Measurements from ENCODE around the gene OR10J5.
"Not testable (repeated sequence)": the region's sequence is repeated elsewhere in the genome, so short reads cannot be mapped to it uniquely, and the experiment has no call there.

OR10J5 gene, protein sequence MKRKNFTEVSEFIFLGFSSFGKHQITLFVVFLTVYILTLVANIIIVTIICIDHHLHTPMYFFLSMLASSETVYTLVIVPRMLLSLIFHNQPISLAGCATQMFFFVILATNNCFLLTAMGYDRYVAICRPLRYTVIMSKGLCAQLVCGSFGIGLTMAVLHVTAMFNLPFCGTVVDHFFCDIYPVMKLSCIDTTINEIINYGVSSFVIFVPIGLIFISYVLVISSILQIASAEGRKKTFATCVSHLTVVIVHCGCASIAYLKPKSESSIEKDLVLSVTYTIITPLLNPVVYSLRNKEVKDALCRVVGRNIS

DNA sequence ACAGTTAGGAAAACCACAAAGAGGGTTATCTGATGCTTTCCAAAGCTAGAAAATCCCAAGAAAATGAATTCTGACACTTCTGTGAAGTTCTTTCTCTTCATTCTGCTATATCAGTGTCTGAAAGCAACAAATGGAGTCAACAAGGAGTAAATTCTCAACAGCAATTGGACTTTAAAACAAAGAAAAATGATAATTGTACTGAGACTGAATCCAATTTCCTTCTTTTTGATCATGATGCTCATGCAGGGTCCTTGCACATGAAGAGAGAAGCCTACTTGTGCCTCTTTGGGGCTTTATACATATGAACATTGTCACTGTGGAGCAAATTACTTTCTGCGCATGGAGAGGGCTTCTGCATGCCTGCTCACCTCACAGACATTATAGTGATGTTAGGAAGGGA is at the start of gene OR10J5:
Gene OR10J5 (minus strand): TSS at position 101 of the 400 bp plus-strand sequence. CDS start 0 bp downstream, at position 101.
- no peak for DNase-seq (ENCODE audit: low read depth)

DNA sequence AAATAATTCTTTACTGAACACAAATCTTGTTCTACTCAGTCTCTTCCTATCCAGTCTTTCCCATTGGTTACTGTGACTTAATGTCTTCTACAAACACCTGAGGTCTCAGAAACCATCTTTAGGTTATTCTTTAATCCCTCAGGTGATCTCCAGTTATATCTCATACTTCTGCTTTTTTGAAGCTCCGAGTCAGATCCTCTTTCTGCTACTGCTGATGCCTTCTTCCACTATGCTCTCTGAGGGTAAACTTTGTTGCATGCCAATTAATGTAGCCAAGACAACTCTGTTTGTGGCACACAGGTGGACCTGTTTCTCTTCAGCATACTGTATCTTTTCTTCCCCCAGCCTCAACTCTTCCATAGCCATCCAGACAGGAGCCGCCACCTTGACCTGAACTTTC is 48.7 kb upstream of the OR10J5 start:
- DNase-seq (ENCODE audit: low read depth), result no peak

DNA sequence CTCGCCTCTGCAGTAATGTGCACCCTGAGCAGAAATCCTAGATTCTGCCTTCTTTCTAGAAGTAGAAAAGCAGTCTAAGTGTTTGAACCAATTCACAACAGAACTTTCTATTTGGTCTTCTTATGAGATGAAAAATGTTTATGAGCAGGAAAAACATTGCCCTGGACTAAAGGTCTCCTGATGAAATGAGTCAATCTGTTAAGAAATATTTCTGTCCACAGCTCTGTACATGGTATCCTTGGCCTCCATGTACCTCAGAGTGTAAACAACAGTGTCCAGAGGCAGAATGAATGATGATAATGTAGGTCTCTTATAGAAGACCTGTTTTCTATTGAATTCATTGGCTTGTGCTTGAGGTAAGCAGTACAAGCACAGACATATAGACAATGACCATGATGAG is 45.6 kb upstream of the OR10J5 start:
- no peak for DNase-seq (ENCODE audit: low read depth)

DNA sequence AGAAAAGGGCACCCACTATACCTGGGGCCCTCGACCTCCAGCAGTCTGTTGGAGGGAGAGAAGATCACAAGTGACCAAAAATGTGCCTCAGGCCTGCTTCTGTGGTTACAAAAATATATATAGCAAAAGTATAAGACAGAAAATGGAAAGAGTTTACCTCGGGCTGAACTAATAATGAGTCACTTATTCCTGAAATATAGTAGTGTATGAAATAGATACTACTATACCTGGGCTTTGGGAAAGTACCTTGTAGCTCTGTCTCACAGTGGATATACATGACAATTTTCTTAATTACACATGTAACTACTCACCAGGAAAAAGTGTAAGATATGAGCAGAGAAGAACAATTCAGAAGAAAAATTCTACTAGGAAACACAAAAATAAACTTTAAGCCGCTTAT is 44.5 kb upstream of the OR10J5 start:
- DNase-seq (ENCODE audit: low read depth), result no peak

DNA sequence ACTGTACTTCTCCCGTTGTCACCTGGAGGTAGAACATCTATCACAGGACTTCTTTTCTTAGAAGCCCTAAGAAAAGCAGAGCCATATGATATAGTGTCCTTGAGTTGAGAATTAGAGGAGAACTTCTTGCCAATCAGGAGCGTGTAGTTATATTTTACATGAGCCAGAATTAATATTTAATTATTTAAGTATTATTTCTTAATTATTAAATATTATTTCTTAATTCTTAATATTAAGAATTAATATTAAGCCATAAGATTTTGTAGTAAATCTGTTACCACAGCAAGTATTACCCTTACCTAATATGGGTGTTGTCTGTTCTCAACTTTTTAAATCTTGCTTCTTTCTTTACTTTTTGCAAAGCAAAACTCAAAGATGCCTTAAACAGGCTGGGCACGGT is 41.6 kb upstream of the OR10J5 start:
- no peak for DNase-seq (ENCODE audit: low read depth)

DNA sequence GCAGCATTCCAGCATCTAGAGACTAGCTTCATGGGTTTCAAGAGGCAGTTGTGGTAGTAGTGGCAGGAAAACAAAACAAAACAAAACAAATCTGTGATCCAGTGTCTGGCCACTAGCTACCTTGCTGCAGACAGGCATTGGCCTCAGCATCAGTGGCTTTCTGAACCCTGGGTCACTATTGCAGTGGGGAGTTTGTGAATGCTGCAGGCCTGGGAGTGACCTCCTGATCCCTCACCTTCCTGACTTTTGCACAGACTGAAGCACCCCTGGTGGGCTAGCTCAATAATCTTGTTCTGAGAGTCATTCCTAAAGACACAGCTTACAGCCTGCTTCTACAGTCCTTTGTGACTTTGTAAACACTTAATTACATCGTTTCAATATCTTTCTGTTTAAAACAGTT is 26.9 kb upstream of the OR10J5 start:
- DNase-seq (ENCODE audit: low read depth), result no peak

DNA sequence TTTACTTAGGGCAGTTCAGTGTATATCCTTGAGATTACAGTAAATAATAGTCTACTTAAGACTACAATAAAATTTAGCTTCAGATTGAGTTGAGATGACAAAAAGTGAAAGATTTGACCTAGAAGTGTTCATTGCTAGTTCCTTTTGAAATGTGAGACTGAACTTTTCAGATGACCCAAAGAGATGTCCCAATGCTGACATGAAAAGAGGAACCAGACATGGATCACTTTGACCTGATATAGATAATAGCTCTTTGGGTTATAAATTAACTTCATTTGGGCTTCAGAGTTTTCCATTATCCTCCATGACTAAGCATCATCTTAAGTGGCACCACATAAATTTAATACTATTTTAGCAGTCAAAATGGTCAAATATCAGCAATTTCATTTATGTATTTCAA is 25.7 kb upstream of the OR10J5 start:
- DNase-seq (ENCODE audit: low read depth), result no peak

DNA sequence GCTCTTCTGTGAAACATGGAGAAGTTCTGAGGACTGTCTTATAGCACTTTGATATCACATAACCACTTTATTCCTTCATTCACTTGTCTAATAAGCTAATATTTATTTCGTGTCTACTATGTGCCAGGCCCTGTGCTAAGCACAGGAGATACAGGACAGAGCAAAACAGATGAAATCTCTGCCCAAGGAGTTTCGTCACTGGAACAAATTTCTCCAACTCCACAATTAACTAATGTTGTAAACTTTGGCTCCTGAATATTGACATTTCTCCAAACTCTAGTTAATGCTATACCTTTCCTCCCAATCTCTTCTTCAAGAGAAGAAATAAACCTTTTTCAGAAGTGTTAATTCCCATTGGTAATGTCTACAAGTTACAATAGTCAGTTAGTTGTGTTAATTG is 24.8 kb upstream of the OR10J5 start:
- no peak for DNase-seq (ENCODE audit: low read depth)

DNA sequence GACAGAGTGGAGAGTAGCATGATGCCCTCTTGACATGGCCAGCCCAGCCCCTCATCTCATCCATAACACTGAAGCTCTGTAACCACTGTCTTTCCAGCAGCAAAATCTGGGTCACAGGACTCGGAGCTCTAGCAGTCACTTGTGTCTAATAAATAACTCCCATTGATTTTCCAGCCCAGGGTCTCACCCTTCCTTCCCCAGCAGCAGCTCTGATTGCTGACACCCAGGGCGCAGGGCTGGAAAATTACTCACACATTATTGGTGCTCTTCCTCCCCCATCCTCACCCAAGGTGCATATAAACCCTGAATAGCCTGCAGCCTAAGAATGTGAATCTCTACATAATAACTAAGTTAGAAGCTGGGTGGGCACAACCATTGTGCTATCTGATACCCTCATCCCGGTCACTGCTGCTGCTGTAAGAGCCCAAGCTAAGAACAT is 21.1 kb upstream of the OR10J5 start:
- no peak for DNase-seq (ENCODE audit: low read depth)

DNA sequence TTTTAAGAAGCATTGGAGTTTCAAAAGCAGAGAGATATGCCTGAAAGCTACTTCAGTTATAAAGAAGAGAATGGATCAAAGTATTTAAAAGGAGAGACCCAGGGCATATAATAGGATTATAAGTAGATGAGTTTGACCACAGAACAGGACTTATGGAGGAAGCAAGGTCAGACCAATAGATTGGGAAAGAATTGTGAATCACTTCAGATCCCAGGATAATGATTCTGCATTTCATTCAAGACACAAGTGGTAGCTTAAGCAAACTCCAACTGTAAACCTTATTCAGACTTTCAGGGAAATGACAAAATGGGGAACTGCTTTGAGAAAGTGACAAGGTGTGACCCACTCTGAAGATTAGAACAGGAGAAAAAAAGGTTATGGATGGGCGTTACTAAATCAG is 18.9 kb upstream of the OR10J5 start:
- DNase-seq (ENCODE audit: low read depth), result no peak

DNA sequence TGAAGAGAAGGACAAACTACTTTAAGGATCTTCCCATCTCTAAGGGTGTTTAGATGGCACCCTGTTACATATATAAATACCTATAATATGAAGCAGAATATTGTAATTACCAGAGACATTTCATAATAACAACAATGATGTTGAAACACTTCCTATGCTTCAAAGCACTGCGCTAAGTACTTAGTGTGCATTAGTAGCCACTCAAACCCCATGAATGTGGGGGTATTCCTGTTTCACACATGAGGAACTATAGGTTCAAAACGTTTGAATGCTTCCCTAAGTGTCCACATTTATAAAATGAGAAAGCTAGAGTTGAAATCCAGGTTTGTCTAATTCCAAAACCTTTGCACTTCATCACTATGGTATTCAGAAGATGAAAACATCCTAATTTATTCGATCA is 18.5 kb upstream of the OR10J5 start:
- no peak for DNase-seq (ENCODE audit: low read depth)

DNA sequence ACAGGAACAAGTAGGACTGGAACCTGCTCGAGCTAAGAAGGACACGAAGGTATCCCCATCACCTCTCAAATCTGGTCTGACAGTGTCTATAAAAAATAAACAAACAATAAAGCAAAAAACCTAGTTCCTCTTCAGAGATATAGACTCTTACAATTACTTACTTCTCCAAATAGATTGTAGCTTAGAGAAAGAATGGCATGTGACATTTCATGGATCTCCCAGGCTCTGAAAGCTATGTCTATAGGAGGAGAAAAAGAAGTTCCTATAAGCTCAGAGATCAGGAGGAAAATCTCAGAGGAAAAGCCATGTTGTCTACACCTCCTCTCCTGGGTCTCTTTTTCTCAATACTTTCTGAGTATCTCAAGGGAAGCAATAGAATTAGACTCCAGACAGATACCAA is 12.3 kb upstream of the OR10J5 start:
- no peak for DNase-seq (ENCODE audit: low read depth)

DNA sequence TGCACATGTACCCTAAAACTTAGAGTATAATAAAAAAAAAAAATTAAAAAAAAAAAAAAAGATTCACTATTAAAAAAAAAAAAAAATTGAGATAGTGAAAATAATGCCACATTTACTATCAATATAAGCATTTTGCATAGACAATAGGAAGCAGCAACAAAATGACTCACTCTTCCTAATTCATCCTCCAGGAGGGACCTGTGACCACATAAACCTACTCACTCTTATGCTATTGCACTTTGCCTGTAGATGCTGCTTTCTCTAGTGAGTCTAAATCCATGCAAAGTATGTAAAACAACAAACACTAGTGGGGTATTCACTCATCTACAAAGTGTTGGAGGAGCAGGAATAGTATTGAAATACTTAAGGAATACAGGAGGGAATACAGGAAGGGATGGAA is 2.9 kb downstream of the OR10J5 start:
- no peak for DNase-seq (ENCODE audit: low read depth)

DNA sequence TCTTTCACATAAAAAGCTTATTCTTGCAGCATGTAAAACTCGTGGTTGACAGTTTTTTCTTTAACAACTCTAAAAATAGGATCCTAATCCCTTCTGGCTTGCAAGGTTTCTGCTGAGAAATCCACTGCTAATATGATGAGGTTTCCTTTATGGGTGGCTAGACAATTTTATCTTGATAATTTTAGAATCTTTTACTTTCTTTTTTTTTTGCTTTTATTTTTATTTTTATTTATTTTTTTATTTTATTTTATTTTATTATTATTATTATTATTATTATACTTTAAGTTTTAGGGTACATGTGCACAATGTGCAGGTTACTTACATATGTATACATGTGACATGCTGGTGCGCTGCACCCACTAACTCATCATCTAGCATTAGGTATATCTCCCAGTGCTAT is 11.0 kb downstream of the OR10J5 start:
- not testable (repeated sequence) for DNase-seq (ENCODE audit: low read depth)

DNA sequence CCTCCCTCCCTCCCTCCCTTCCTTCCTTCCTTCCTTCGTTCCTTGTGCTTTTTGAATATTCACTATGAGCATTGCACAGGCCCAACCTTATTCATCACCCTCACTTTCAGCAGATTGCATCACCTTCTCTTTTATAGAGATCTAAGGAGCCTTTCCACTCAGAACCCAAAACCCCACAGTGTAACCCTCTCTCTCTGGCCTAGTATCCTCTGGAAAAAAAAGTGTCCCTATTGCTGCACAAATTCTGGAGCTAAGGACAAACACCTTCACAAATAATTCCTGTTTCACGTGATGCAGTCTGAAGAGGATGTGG is 25.6 kb downstream of the OR10J5 start:
- no peak for DNase-seq (ENCODE audit: low read depth)

DNA sequence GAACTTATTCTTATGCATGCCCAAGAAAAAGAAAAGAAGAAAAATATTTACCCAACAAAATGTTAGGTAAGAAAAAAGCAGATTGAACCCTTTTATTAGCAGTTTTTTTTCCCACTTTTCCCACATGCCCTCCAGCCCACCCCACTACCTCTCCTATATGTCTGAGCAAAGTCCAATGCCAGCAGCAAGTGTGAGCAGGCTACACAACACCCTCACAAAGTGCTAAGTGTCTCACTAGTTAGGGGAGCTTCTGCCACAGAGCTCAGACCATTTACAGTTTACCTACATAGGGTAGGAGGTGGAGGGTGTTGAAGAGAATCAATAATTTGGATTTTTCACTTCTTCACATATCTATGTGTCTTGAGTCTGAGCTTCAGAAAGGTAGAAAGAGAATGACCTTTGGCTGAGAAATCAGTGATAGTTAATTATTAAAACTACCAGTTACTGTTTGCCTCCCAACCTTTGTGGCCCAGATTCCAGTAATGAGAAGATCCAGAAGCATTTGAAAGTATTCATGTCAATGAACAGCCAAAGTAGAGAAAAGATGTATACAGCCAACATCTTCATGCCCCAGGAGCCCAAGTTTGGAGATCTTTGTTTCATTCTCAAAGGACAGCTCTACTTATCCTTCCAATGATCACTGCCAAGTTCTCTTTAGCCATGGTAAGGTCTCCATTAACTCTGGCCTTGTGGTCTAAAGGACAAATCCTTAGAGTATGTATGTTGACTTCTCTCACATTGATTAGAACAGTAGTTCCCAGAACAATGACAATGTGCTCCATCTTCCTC is 26.2 kb downstream of the OR10J5 start:
- DNase-seq (ENCODE audit: low read depth), result no peak

DNA sequence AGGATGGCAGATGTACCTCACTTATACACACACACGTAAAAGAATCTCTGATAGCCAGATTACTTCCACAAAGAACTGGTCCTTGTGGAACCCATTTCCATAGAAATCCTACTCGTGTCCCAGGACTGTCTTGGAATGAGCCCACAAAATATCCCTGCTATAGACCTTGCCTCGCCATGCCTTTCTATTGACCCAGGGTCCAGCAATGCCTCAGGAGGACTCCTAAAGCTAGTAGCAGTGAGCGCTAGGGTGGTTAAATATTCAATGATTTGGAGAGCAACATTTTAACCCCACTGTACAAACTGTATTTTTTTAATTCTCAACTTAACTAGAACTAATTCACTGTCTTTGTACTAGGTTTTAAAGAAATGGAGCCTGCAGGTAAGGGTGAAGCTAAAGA is 26.9 kb downstream of the OR10J5 start:
- DNase-seq (ENCODE audit: low read depth), result no peak

DNA sequence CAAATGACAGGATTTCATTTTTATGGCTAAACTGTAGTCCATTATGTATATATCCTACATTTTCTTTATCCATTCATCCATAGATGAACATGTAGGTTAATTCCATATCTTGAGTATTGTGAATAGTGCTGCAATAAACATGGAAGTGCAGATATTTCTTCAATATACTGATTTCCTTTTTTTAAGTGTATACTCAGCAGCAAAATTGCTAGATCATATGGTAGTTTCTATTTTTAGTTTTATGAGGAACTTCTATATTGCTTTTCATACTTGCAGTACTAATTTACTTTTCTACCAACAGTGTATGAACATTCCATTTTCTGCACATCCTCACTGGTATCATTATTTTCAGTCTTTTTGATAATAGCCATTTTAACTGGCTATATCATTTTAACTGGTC is 30.1 kb downstream of the OR10J5 start:
- no peak for DNase-seq (ENCODE audit: low read depth)

DNA sequence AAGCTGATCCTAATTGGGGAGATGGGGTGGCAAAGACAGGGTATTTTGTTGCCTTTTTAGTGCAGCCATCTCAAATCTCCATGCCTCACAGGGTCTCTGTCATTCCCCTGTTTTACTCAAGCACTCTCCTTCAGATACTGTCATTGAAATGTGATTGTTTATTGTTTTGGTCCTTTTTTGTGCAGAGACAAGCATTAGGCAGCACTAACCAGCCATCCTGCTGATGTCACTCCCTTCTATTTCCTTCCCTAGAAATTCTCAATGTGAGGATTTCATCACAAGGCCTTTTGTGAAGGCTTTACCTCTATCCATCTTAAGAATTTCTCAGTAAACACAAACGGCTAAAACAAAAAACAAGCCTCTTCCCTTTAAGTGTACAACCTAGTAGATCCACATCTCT is 34.7 kb downstream of the OR10J5 start:
- no peak for DNase-seq (ENCODE audit: low read depth)

DNA sequence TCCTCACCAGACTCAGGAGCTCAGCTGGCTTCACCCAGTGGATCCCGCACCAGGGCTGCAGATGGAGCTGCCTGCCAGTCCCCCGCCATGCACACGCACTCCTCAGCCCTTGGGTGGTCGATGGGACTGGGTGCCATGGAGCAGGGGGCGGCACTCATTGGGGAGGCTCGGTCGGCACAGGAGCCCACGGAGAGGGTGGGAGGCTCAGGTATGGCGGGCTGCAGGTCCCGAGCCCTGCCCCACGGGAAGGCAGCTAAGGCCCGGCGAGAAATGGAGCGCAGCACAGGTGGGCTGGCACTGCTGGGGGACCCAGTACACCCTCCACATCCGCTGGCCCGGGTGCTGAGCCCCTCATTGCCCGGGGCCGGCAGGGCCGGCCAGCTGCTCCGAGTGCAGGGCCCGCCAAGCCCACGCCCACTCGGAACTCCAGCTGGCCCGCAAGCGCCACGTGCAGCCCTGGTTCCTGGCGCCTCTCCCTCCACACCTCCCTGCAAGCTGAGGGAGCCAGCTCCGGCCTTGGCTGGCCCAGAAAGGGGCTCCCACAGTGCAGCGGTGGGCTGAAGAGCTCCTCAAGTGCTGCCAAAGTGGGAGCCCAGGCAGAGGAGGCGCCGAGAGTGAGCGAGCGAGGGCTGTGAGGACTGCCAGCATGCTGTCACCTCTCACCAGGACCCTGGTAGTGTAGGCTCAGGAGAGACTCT is 41.1 kb downstream of the OR10J5 start:
- DNase-seq (ENCODE audit: low read depth), result not testable (repeated sequence)

DNA sequence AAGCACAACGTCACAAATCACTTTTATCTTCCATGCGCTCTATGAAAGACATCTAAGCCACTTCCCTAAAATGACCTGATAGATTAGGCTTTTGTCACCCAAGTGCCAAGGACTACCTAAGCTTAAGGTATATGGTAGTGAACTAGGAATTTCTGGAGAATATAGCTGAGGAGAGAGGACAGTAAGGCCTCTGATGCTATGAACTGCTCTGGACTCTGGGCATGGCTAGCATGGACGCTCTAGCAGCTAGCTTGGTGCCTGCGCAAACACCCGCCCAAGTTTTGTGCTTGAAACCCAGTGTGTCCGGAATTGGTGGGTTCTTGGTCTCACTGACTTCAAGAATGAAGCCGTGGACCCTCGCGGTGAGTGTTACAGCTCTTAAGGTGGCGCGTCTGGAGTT is 42.5 kb downstream of the OR10J5 start:
- no peak for DNase-seq (ENCODE audit: low read depth)

DNA sequence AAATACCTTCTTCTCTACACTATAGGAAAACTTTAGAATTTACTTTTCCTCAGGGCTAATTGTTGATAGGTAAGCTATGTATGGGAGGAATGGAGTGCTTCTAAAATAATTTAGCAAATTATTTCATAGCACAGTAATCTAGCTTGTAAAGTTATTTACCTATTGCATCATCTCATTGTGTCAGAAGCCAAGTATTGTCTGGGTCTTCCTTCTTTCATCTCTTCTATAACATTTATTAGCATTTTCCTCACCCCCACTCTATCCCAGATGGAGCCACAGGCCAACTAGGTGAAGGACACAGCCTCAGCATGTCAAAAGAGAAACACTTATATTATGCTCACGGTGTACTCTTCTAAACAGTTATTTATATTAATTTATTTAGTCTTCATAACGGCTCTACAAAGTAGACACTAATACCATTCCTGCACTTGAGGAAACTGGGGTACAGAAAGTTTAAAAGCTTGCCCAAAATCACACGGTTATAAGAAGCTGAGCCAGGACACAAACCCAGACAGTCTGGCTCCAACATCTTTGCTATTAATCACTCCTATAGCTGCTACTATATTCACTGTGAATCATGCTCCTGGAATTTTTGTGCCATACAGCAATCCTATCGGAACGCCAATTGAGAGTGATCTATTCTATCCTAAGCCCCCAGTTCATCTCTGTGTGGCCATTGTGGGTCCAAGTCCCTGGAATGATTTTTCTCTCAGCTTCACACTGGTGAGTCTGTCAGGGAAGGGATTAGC is 43.1 kb downstream of the OR10J5 start:
- no peak for DNase-seq (ENCODE audit: low read depth)

All from T-helper 22 cell (primary cell).